HG03175 (cell line): ENCODE results near the gene TSKU.

Experiments used
- ATAC-seq: cut with Tn5 transposase; IDR thresholded peaks from one replicate; pipeline ENCODE4 v1.9.1; 2021; ENCODE audit warnings: mild to moderate bottlenecking, moderate library complexity; ENCODE audit not compliant: unreplicated experiment

TSKU gene

GRCh38 chr11:76769645-76770586 lies 13.2 kb upstream of the TSKU start:
- ATAC-seq = no peak

DNA sequence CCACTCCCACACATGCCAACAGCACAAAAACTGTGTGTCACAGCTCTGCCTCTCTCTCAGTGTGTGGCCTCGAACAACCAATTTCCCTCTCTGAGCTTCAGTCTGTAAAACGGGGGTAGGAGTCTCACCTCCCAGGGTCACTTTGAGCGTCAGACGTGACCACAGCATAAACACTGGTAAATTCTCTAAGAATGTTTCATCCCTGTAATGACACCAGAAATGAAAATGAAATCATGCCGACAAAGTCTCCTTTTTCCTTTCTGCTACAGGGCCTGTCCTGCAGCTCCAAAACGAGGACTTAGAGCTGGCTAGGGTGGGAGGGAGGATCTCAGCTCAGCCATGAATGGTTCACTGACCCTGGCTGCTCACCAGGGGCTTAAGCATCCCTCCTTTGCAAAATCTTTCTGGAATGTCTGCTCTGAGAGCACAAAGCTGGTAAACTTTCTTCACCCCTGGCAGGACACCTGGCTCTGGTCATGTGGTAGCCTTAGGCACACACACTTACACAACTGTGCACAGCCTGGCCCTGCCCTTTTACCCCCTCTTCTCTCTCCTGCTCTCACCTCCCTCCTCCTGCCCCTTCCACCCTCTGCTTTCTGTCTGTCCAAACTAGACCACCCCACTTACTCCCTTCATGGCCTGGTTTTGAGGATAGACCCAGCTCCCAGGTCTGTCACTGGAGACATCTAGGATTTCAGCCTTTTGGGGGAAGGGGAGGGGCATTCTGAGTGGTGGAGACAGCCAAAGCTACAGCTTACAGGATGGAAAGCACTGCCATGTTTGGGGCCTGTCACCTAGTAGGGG lies 12.3 kb upstream of the TSKU start:
- ATAC-seq = no peak

- ATAC-seq = no peak
Measured at GRCh38 chr11:76771446-76772099, 11.6 kb upstream of the TSKU start.

GRCh38 chr11:76772100-76772782 lies 10.9 kb upstream of the TSKU start:
- no peak for ATAC-seq

DNA sequence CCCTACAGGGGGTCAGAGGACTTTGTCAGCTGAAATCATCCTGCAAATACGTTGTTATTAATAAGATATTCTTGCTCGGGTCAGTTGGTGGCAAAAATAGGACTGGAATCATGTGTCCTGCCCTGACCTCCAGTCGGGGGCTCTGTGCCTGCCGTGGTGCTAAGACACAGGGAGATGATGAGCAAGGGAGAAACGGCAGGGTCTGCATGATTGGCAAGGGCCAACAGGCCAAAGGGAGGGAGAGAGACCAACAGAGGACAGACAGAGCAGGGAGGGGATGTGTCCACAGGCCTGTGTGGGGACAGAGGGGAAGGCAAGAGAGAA lies 10.4 kb upstream of the TSKU start:
- ATAC-seq = no peak

DNA sequence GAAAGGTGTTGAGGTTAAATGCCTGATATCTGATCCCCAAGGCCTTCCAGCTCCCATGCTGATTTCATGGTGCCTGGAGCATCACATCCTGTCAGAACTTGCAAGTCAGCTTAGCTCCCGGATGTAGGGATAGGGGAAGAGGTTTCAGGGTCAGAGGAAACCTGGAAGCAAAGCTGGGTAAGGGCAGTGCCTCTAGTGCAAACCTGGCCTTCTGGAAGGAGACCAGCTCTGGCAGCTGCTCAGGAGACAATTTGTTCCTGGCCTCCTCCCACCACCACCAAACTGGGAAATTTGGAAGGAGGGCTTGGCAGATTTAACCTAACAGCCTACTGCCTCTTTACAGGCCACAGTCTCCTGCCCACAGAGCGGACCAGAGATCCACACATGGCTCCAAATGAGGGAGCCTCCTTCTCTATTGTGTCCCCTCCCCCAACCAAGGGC lies 9.2 kb upstream of the TSKU start:
- ATAC-seq = no peak

DNA sequence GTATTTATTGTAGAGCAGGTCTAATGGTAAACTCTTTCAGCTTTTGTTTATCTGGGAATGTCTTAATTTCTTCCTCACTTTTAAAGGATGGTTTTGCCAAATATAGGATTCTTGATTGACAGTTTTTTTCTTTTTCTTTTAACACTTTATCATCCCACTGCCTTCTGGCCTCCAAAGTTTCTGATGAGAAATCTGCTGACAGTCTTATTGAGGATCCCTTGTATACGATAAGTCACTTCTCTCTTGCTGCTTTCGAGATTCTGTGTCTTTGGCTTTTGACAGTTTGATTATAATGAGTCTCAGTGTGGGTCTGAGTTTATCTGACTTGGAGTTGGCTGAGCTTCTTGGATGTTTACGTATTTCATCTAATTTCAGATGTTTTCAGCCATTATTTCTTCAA lies 6.7 kb upstream of the TSKU start:
- ATAC-seq = no peak

DNA sequence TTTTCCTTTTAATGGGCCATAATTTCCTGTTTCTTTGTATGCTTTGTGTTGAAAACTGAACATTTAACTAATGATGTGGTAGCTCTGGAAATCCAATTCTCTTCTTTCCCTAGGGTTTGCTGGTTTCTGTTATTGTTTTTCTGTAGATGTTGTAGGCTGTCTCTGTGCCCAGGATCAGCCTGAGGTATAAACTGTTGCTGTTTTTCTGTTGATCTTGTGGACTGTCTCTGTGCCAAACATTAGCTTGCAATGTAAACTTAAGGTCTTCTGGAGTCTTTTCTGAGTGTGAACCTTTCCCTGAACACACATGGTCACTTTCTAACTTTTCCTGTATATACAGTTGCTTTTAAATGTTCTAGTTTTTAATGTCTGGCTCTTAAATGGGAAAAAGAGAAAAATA lies 5.9 kb upstream of the TSKU start:
- ATAC-seq = no peak

- no peak for ATAC-seq
Measured at GRCh38 chr11:76777876-76778275, 5.3 kb upstream of the TSKU start.

- ATAC-seq = no peak
Measured at GRCh38 chr11:76778874-76779273, 4.3 kb upstream of the TSKU start.

GRCh38 chr11:76781046-76781801 lies 1.9 kb upstream of the TSKU start:
- ATAC-seq = no peak

- ATAC-seq = no peak
Measured at GRCh38 chr11:76781807-76782530, 1.2 kb upstream of the TSKU start.

GRCh38 chr11:76782531-76783293 lies 444 bp upstream of the TSKU start:
- ATAC-seq = no peak

GRCh38 chr11:76783896-76784813 lies 999 bp downstream of the TSKU start:
- ATAC-seq = no peak

GRCh38 chr11:76785513-76785912 lies 2.4 kb downstream of the TSKU start:
- no peak for ATAC-seq

GRCh38 chr11:76786016-76786415 lies 2.9 kb downstream of the TSKU start:
- ATAC-seq = no peak

DNA sequence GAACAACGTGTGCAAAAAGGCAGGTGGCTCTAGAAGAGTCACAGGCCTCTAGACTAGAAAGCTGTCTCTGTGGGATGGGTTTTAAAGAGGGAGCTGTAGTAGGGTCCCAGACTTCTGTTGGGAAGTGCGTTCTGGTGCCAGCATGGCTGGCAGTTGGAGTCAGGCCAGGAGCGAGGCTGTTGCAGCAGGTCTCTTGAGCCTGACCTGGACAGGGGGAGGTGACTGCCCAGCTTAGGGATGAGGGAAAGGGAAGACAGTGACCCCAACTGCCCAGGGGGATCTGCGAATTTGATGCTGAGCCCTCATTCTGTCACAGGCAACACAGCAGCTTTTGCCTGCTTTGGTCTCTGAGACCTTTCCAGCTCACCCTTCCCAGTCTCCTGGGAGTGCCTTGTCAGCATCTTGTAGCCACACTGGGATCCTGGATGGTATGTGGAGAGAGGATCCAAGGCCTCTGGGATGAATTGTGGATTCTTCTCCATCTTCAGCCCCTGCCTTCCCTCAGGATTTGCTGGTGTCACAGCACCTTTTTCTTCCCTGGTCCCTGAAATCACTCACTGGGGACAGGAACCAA lies 3.4 kb downstream of the TSKU start:
- ATAC-seq = no peak
